GM23338 (cell line): Measurements from ENCODE around the gene GOSR2.

Experiments used
- CTCF ChIP-seq, 2 experiments: fragments of 200-600 bp in 1 of 2; sonication (generic) in 1 of 2; conservative IDR thresholded peaks; 2 replicates each; pipeline versions ENCODE4 v1.5.1 to v1.6.1; 2016 to 2017; ENCODE audit warnings: antibody characterized with exemption in 2 of 2, low read depth in 2 of 2, mild to moderate bottlenecking in 2 of 2, moderate library complexity in 1 of 2
- EZH2 ChIP-seq: fragments of 200-600 bp; sonication (generic); IDR thresholded peaks from one replicate; pipeline ENCODE4 v1.8.0; 2017; ENCODE audit warnings: antibody characterized with exemption, mild to moderate bottlenecking, low read depth; ENCODE audit not compliant: unreplicated experiment
- EZH2phosphoT487 ChIP-seq: fragments of 200-600 bp; sonication (generic); IDR thresholded peaks from one replicate; pipeline ENCODE4 v1.8.1; 2018; ENCODE audit warnings: antibody characterized with exemption; ENCODE audit not compliant: unreplicated experiment
- JUNB ChIP-seq: IDR thresholded peaks from one replicate; pipeline ENCODE4 v1.6.1; 2016; ENCODE audit warnings: antibody characterized with exemption; ENCODE audit not compliant: unreplicated experiment
- POLR2AphosphoS5 ChIP-seq: IDR thresholded peaks from 2 replicates; pipeline ENCODE4 v1.6.1; 2016; ENCODE audit warnings: antibody characterized with exemption, low read depth

DNA sequence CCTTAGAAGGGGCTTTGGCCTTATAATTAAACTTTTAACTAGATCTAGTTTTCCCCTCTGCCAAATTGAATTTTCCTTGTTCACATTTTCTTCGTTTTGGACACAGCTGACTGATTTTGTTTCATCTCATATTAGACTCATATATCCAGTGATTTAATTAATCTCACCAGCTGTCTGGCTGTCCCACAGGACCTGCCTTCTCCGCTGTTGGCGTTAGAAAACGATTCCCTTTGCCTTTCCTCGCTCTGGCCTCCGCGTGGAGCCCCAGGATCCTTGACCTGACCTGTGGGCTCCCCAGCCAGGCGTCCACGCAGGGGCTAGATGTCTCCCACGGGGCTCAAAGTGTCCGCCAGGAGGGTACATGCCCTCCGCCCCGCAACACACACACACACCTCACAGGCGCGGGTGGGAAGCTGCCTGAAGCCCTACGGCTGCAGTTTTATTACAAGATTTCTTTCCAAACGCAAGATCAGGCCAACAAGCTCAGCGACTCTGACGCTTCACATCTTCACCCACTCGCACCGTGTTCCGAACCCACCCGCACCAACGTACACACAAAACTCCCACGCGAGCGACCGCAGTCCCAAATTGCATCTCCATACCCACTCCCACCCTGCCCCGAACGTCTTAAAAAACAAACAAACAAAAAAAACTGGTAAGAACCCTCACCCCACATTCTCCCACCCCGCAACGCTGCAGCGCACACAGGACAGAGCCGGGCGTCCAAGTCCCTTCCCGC is 55.0 kb downstream of the GOSR2 start:
- no peak for TF ChIP-seq CTCF (conservative IDR thresholded peaks at IDR 0.05; ENCODE audit: low read depth in 2 of 2)
- no peak for TF ChIP-seq JUNB
- peak; percentile 31 for TF ChIP-seq EZH2
- no peak for TF ChIP-seq EZH2phosphoT487
- TF ChIP-seq POLR2AphosphoS5, result no peak
